ENCODE measurements around the gene ATP2B1.
"Not testable (repeated sequence)": the region's sequence is repeated elsewhere in the genome, so short reads cannot be mapped to it uniquely, and the experiment has no call there.

ATP2B1 gene

DNA sequence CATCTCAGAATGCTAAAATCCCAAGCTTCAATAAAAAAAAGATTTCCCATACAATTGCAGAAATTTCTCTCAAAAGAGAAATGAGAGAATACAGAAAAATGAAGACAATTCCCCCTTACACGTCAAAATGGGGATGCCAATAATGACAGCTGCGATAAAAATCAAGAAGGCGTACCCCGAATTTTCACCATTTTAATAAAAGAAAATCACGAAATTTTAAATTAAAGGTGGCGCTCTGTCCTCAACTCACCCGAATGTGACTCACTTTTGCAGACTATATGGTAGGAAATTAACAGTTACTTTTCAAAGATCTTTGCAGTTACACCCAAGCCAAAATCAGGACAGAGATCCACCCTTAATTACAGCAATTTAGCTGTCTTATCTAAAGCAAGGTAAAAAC is 2.1 kb downstream of the ATP2B1 start:
- TF ChIP-seq, protein P1, sequence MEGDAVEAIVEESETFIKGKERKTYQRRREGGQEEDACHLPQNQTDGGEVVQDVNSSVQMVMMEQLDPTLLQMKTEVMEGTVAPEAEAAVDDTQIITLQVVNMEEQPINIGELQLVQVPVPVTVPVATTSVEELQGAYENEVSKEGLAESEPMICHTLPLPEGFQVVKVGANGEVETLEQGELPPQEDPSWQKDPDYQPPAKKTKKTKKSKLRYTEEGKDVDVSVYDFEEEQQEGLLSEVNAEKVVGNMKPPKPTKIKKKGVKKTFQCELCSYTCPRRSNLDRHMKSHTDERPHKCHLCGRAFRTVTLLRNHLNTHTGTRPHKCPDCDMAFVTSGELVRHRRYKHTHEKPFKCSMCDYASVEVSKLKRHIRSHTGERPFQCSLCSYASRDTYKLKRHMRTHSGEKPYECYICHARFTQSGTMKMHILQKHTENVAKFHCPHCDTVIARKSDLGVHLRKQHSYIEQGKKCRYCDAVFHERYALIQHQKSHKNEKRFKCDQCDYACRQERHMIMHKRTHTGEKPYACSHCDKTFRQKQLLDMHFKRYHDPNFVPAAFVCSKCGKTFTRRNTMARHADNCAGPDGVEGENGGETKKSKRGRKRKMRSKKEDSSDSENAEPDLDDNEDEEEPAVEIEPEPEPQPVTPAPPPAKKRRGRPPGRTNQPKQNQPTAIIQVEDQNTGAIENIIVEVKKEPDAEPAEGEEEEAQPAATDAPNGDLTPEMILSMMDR (IDR thresholded peaks at IDR 0.05; ENCODE audit: extremely low read depth, missing control alignments): no peak

DNA sequence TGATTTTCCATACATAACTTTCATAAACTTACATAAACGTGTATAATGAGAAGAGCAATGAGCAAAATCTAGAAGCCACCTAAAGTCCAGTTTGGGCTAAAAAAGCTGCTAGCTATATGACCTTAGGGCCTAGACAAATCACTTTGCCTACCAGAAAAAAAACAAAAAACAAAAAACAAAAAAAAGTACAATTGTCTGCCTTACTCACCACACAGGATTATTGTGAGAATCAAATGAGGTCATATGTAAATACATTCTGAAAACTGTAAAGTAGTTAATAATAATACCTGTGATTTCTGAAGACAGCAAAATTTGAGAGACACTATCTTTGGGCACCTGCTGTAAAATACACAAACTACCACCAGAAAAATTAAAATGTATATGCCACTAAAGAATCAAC is 4.2 kb downstream of the ATP2B1 start:
- DNase-seq (ENCODE audit: low spot score): no peak
- TF ChIP-seq, protein P1 (IDR thresholded peaks at IDR 0.05; ENCODE audit: extremely low read depth, missing control alignments): no peak

More for the DNA sequence above, 2.1 kb downstream of the ATP2B1 start:
- DNase-seq (ENCODE audit: low spot score): no peak

DNA sequence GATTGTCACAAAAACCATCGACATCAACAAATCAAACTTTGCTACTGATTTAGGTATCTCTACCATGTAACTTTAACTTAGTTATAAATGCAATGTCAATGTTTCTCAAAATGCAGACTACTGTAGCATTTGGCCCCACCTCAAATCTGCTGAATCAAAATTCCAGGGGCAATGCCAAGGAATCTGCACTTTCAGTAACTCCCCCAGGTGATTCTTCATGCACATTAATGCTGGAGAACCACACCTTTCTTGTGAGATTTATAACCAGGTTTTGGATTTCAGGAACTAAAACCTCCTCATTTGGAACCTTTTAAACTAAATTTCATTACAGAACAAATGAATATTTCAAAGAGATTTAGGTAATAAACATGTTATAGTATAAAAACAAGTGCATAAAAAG is 4.9 kb downstream of the ATP2B1 start:
- TF ChIP-seq, protein P1 (IDR thresholded peaks at IDR 0.05; ENCODE audit: extremely low read depth, missing control alignments): no peak

DNA sequence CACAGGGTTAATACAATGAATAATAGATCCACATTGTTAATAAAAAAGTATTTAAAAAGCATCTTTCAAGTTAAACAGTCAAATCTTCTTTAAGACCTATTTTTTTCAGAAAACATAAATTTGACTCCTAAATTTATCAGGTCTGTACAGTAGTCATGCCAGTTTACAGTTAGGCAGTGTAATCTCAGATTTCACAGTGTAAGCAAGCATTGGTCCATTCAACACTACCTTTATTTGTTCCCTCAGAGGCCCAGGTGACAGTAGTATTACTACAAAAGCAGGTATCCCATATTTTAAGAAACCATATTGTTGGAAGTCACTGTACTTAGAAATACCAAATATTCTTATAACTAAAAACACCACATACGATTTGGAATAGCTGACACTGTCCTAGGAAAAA is 6.1 kb downstream of the ATP2B1 start:
- DNase-seq (ENCODE audit: low spot score): no peak
- TF ChIP-seq, protein P1 (IDR thresholded peaks at IDR 0.05; ENCODE audit: extremely low read depth, missing control alignments): no peak

More for the DNA sequence above, 4.9 kb downstream of the ATP2B1 start:
- no peak for DNase-seq (ENCODE audit: low spot score)

DNA sequence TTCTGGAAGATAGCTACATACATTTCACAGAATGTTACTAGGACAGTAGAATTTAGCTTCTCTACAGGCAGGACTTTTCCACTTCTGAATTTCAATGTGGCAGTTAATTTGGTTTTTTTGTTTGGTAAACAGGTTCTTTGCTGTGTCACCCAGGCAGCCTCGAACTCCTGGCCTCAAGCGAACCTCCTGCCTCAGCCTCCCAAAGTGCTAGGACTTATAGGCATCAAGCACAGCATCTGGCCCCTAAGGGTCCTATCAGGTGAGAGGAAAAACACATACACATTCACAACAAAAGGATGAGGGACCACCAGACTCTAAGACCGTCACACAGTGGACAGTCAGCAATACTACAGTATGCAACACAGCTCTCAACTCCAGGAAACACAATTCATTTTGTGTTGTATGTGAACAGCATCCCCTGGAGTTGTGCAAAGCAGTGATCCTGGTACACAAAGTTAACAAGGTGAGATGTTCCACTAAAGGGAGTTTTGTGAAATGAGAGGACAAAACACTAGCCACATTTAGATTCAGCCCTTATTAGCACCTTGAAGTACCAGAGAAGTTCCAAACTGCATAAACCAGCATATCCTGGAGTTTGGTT is 6.9 kb downstream of the ATP2B1 start:
- TF ChIP-seq, protein P1 (IDR thresholded peaks at IDR 0.05; ENCODE audit: extremely low read depth, missing control alignments): no peak
- no peak for DNase-seq (ENCODE audit: low spot score)

DNA sequence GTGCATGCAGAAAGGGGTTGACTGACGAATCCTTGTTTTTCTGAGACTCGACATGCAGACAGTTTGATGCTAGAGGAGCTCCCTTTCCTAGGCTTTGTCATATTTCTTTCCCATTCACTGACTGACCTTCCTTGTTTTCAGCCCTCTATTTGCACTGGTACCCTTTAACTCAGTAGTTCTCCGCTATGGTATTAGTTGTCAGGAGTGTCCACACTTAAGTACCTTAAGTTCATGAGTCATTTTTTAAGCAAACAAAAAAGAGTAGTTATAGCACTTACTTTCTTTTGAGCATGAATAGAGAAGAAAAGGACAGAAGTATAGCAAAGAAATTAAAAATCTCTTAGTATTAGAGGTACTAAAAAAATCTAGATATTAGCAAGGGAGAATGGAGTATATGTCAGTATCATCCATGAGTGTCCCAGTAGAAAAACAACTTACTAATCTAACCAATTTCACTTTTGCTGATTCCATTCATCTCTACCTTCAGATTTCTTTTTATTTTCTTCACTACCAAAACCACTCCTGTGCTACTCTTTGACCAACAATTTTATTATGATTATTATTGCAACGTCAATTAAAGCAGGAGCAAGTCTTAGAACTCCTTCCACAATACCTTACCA is 8.3 kb downstream of the ATP2B1 start:
- no peak for DNase-seq (ENCODE audit: low spot score)
- TF ChIP-seq, protein P1 (IDR thresholded peaks at IDR 0.05; ENCODE audit: extremely low read depth, missing control alignments): no peak

DNA sequence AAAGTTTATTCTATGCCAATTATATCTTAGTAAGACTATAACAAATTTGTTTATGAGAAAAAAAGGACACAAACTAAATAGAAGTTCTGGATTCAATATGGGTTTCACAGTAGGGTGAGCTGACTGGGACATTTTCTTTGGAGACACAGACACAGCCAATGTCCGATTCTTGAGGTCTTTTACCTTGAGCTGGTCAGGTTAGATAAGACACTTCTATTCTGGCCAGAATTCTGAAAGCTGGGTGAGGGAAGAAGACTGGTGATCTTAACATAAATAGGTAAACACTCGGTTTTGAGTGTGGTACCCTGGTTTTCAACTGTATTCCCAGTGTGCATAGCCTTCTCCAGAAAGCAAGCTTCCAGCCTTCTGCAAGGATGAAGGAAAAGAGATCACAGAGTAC is 10.0 kb downstream of the ATP2B1 start:
- TF ChIP-seq, protein P1 (IDR thresholded peaks at IDR 0.05; ENCODE audit: extremely low read depth, missing control alignments): no peak
- no peak for DNase-seq (ENCODE audit: low spot score)

DNA sequence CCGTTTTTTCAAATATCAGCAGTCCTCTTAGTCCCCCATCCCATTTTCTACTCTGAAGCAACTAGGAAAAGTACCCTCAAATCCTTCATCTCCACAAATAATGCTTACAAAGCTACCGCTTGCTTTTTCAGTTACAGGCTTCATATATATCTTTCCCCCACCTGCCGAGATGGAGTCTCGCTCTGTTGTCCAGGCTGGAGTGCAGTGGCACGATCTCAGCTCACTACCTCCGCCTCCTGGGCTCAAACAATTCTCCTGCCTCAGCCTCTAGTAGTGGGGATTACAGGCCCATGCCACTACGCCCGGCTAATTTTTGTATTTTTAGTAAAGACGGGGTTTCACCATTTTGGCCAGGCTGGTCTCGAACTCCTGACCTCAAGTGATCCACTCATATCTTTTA is 10.9 kb downstream of the ATP2B1 start:
- DNase-seq (ENCODE audit: low spot score): not testable (repeated sequence)
